Fibroblast of the conjunctiva (primary cell): ENCODE data around the gene FBXL14.
"Not testable (repeated sequence)": the region's sequence is repeated elsewhere in the genome, so short reads cannot be mapped to it uniquely, and the experiment has no call there.

ENCODE experiments used
- DNase-seq: peaks from one replicate; pipeline ENCODE4 v3.0.0-alpha.2; 2010; ENCODE audit warnings: low read depth

The FBXL14 gene

GRCh38 chr12:1619159-1619558 lies 24.8 kb upstream of the FBXL14 start:
- no peak for DNase-seq

- no peak for DNase-seq
Measured at GRCh38 chr12:1618489-1618888, 24.1 kb upstream of the FBXL14 start.

GRCh38 chr12:1616233-1617066 lies 22.1 kb upstream of the FBXL14 start:
- no peak for DNase-seq

GRCh38 chr12:1614360-1614759 lies 20.0 kb upstream of the FBXL14 start:
- no peak for DNase-seq

GRCh38 chr12:1613860-1614259 lies 19.5 kb upstream of the FBXL14 start:
- no peak for DNase-seq

GRCh38 chr12:1611803-1612572 lies 17.6 kb upstream of the FBXL14 start:
- DNase-seq = peak; percentile 89

GRCh38 chr12:1610072-1610643 lies 15.8 kb upstream of the FBXL14 start:
- no peak for DNase-seq

GRCh38 chr12:1608713-1609119 lies 14.3 kb upstream of the FBXL14 start:
- DNase-seq = no peak

GRCh38 chr12:1607940-1608712 lies 13.7 kb upstream of the FBXL14 start:
- no peak for DNase-seq

- peak; percentile 92 for DNase-seq
Measured at GRCh38 chr12:1606021-1606622, 11.7 kb upstream of the FBXL14 start.

GRCh38 chr12:1605129-1606020 lies 11.0 kb upstream of the FBXL14 start:
- peak; percentile 72 for DNase-seq

GRCh38 chr12:1604464-1604863 lies 10.1 kb upstream of the FBXL14 start:
- DNase-seq = no peak

- no peak for DNase-seq
Measured at GRCh38 chr12:1603269-1603993, 9.1 kb upstream of the FBXL14 start.

GRCh38 chr12:1602706-1603105 lies 8.3 kb upstream of the FBXL14 start:
- DNase-seq = not testable (repeated sequence)

GRCh38 chr12:1598757-1599156 lies 4.4 kb upstream of the FBXL14 start:
- DNase-seq = no peak

GRCh38 chr12:1595690-1596347 lies 1.4 kb upstream of the FBXL14 start:
- no peak for DNase-seq

GRCh38 chr12:1595026-1595561 lies 713 bp upstream of the FBXL14 start:
- DNase-seq = no peak

- no peak for DNase-seq
Measured at GRCh38 chr12:1594006-1594260, 448 bp downstream of the FBXL14 start.

GRCh38 chr12:1593174-1594005 lies 991 bp downstream of the FBXL14 start:
- DNase-seq = no peak
